Stimulated activated CD4-positive, alpha-beta T cell treated with anti-CD3 and anti-CD28 coated beads, Interleukin-1b, Interleukin-23, amount 100 ng/mL, for 48 hours (primary cell): ENCODE measurements around the gene OR8B12.
"Not testable (repeated sequence)": the region's sequence is repeated elsewhere in the genome, so short reads cannot be mapped to it uniquely, and the experiment has no call there.

Source experiments
- DNase-seq: peaks from one replicate; pipeline ENCODE4 v3.0.0-alpha.2; 2020

The OR8B12 gene

GRCh38 chr11:124519850-124520549 lies 23.5 kb downstream of the OR8B12 start:
- DNase-seq: no peak

GRCh38 chr11:124518989-124519451 lies 24.4 kb downstream of the OR8B12 start:
- DNase-seq: no peak

- DNase-seq: no peak
Observed at GRCh38 chr11:124517314-124517713, 26.1 kb downstream of the OR8B12 start.

- DNase-seq: not testable (repeated sequence)
Observed at GRCh38 chr11:124514675-124515074, 28.8 kb downstream of the OR8B12 start.

GRCh38 chr11:124514131-124514530 lies 29.3 kb downstream of the OR8B12 start:
- DNase-seq: no peak

- DNase-seq: no peak
Observed at GRCh38 chr11:124511745-124512144, 31.7 kb downstream of the OR8B12 start.

DNA sequence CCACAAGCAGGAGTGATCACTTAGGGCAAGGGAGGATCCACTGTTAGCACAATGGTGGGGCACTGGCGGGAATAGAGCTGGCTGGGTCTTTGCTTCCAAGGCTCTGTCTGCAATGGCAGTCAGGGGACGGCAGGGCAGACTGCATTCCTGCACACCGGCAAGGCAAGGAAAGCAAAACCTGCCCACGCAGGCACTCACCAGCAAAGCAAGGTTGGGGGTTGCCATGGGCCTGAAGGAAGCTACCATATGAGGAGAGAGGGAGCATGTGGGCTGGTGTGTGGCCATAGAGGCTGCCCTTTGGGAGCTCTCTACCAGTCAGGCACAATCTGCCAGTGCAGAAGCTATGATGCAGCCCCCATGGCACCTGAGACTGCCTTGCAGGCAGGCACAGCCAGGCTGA lies 33.2 kb downstream of the OR8B12 start:
- no peak for DNase-seq

DNA sequence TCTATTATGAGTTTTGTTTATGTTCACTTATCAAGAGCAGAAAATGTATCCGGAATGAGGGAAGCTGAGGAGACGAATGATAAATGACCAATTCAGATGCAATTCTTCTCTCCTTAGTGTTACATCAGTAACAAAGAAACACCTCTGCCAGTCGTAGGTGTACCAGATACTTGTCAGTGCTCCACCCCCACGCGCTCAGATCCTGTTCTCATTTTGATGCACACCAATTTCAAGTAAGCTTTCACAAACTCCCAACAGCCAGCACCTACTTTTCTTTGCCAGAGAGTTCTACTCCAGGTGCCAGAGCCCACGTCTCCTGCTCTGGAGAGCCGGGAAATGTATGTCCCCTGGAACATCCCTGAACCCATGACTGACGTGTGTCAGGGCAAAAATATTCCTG lies 43.7 kb downstream of the OR8B12 start:
- no peak for DNase-seq

DNA sequence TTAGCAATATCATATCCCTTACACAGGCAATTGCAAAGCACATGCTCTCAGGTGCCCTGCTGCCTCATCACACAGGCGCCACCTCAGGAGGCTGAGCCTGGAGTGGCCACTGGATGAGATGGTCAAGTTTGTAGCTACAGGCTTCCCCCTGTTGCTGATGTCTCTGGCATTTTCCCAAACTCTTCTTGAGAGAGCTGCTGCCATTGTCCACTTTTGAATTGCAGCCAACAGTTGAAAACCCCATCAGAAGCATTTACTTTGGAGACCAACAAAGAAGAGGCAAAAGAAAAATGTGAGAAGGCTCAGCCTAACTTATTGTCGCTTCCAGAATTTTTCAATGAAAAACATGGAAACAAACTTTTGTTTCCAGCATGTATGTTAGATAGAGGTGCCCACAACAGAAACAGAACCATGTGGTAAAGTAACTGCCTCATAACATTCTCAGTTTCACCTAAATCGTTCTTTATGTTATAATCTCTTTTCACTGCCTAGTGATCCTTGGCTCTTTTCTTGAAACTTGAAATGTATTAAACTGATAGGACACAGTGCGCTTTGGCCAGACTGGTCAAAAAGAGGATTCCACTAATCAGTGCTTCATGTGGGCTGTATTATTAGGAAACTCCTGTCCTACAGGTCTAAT lies 50.3 kb downstream of the OR8B12 start:
- no peak for DNase-seq
